Mesenchymal stem cell (in vitro differentiated cells and primary cell): ENCODE data around the gene WNT9A. TPM values are rescaled to one million over a fixed set of nuclear protein-coding genes. Genes with fewer than 3 reads are reported as not detected.

Source experiments
- DNase-seq: peaks from one replicate; pipeline ENCODE4 v3.0.0-alpha.2; 2013
- H2AFZ ChIP-seq: one replicate; pipeline ENCODE4 v1.6.1; 2013; ENCODE audit warnings: low read depth, mild to moderate bottlenecking, control low read depth, inconsistent platforms, low read length, moderate library complexity
- H2AK5ac ChIP-seq: 2 replicates; pipeline ENCODE4 v1.6.1; 2013; ENCODE audit warnings: low read length, moderate library complexity, mild to moderate bottlenecking, inconsistent platforms; ENCODE audit not compliant: severe bottlenecking
- H2BK120ac ChIP-seq: one replicate; pipeline ENCODE4 v1.6.1; 2013; ENCODE audit warnings: low read depth, mild to moderate bottlenecking, inconsistent platforms, low read length, moderate library complexity
- H2BK12ac ChIP-seq, 2 experiments: one replicate each; pipeline ENCODE4 v1.6.1; 2013; ENCODE audit warnings: inconsistent platforms in 2 of 2, low read length in 2 of 2, mild to moderate bottlenecking in 2 of 2, moderate library complexity in 2 of 2, control low read depth in 1 of 2
- H2BK15ac ChIP-seq: one replicate; pipeline ENCODE4 v1.6.1; 2013; ENCODE audit warnings: mild to moderate bottlenecking, low read depth, inconsistent platforms; ENCODE audit not compliant: poor library complexity, severe bottlenecking
- H2BK5ac ChIP-seq: 2 replicates; pipeline ENCODE4 v1.6.1; 2013; ENCODE audit warnings: low read depth, mild to moderate bottlenecking, low read length, control low read depth, inconsistent platforms; ENCODE audit not compliant: poor library complexity, severe bottlenecking
- H3K14ac ChIP-seq, 2 experiments: one replicate each; pipeline ENCODE4 v1.6.1; 2013; ENCODE audit warnings: inconsistent platforms in 2 of 2, low read length in 2 of 2, control low read depth in 1 of 2, mild to moderate bottlenecking in 1 of 2, moderate library complexity in 1 of 2
- H3K18ac ChIP-seq, 2 experiments: one replicate each; pipeline ENCODE4 v1.6.1; 2013; ENCODE audit warnings: inconsistent platforms in 2 of 2, low read length in 2 of 2, control low read depth in 1 of 2, low read depth in 1 of 2, mild to moderate bottlenecking in 1 of 2
- H3K23ac ChIP-seq, 2 experiments: one replicate each; pipeline ENCODE4 v1.6.1; 2013; ENCODE audit warnings: inconsistent platforms in 2 of 2, low read length in 2 of 2, mild to moderate bottlenecking in 2 of 2, moderate library complexity in 2 of 2, control low read depth in 1 of 2
- H3K27ac ChIP-seq: 2 replicates; pipeline ENCODE4 v1.5.1; 2013; ENCODE audit warnings: mild to moderate bottlenecking, moderate library complexity, low read length, control low read depth, inconsistent platforms; ENCODE audit not compliant: poor library complexity, severe bottlenecking
- H3K27me3 ChIP-seq, 2 experiments: 2 replicates each; pipeline versions ENCODE4 v1.6.1 to v1.7.0; 2013; ENCODE audit warnings: low read length in 2 of 2, mild to moderate bottlenecking in 2 of 2, moderate library complexity in 2 of 2, control low read depth in 1 of 2, inconsistent platforms in 1 of 2; ENCODE audit not compliant: control insufficient read depth in 1 of 2, insufficient read depth in 1 of 2
- H3K36me3 ChIP-seq, 2 experiments: 2 replicates each; pipeline versions ENCODE4 v1.6.1 to v1.7.0; 2013; ENCODE audit warnings: low read length in 2 of 2, control low read depth in 1 of 2, inconsistent platforms in 1 of 2, low read depth in 1 of 2, mild to moderate bottlenecking in 1 of 2; ENCODE audit not compliant: insufficient read depth in 2 of 2, control insufficient read depth in 1 of 2
- H3K4ac ChIP-seq, 2 experiments: one replicate each; pipeline ENCODE4 v1.6.1; 2013; ENCODE audit warnings: inconsistent platforms in 2 of 2, low read length in 2 of 2, mild to moderate bottlenecking in 2 of 2, moderate library complexity in 2 of 2, control low read depth in 1 of 2, low read depth in 1 of 2
- H3K4me1 ChIP-seq: 2 replicates; pipeline ENCODE4 v1.6.1; 2013; ENCODE audit warnings: low read depth, low read length, control low read depth; ENCODE audit not compliant: control insufficient read depth, insufficient read depth
- H3K4me2 ChIP-seq: 2 replicates; pipeline ENCODE4 v1.6.1; 2013; ENCODE audit warnings: low read length, mild to moderate bottlenecking, inconsistent platforms; ENCODE audit not compliant: poor library complexity, severe bottlenecking
- H3K4me3 ChIP-seq, 2 experiments: 2 replicates each; pipeline versions ENCODE4 v1.5.1 to v1.7.0; 2013; ENCODE audit warnings: low read length in 2 of 2, mild to moderate bottlenecking in 2 of 2, control low read depth in 1 of 2, low read depth in 1 of 2; ENCODE audit not compliant: insufficient read depth in 1 of 2
- H3K79me1 ChIP-seq: replicated peaks from 2 replicates; pipeline ENCODE4 v1.6.1; 2013; ENCODE audit warnings: mild to moderate bottlenecking, control low read depth, low read length, inconsistent platforms; ENCODE audit not compliant: poor library complexity, severe bottlenecking
- H3K9ac ChIP-seq: 2 replicates; pipeline ENCODE4 v1.7.0; 2013; ENCODE audit warnings: mild to moderate bottlenecking, low read length, moderate library complexity
- H3K9me3 ChIP-seq: 2 replicates; pipeline ENCODE4 v1.7.0; 2013; ENCODE audit warnings: mild to moderate bottlenecking, low read length; ENCODE audit not compliant: control insufficient read depth
- H4K8ac ChIP-seq: one replicate; pipeline ENCODE4 v1.6.1; 2013; ENCODE audit warnings: inconsistent platforms, mild to moderate bottlenecking, low read length, moderate library complexity
- H4K91ac ChIP-seq: one replicate; pipeline ENCODE4 v1.6.1; 2013; ENCODE audit warnings: mild to moderate bottlenecking, low read length, inconsistent platforms
- WGBS: methylation state at CpG from one replicate; pipeline ENCODE4 v1.1.7; 2013; ENCODE audit warnings: mixed read lengths; 5-methylcytosine and 5-hydroxymethylcytosine counted together
- polyA plus RNA-seq, 2 experiments: library from polyadenylated mRNA; stranded (reverse); fragments of 200-250 nt; gene quantifications; one replicate each; pipeline ENCODE4 v1.2.3, GENCODE V29; 2013

Gene WNT9A
- polyA plus RNA-seq (2013, experiment 1 of 2), result 0.12 TPM
- 0.12 TPM for polyA plus RNA-seq (2013, experiment 2 of 2)

- H3K9ac ChIP-seq, result peak within 1 kb of the TSS; percentile 81
- H3K4me2 ChIP-seq, result peak within 1 kb of the TSS; percentile 84
- H3K23ac ChIP-seq, result no peak within 1 kb of the TSS
- no peak within 1 kb of the TSS for H2BK120ac ChIP-seq
- H3K4me1 ChIP-seq, result peaks cover 38% of the 10 kb centered on the region
- peaks cover 14% of the 10 kb centered on the region for H3K79me1 ChIP-seq
- no peak within 1 kb of the TSS for H2BK15ac ChIP-seq
- H2BK5ac ChIP-seq, result no peak within 1 kb of the TSS
- no peaks in the 10 kb centered on the region for H3K9me3 ChIP-seq
- 0% methylated on average over 51 of the region's 120 CpGs for WGBS
- no peak within 1 kb of the TSS for H3K4ac ChIP-seq
- H3K14ac ChIP-seq, result no peak within 1 kb of the TSS
- H4K91ac ChIP-seq, result no peak within 1 kb of the TSS
- H2BK12ac ChIP-seq, result no peak within 1 kb of the TSS
- no peak within 1 kb of the TSS for H4K8ac ChIP-seq
- peak within 1 kb of the TSS; percentile 70 to 86 for H3K4me3 ChIP-seq
- H2AFZ ChIP-seq, result peak within 1 kb of the TSS; percentile 39
- peaks cover 0 to 10% of the 10 kb centered on the region in 2 experiments for H3K27me3 ChIP-seq
- DNase-seq, result peak; percentile 38
- peak within 1 kb of the TSS in 1 of 2 experiments; percentile 22 for H3K18ac ChIP-seq
- no peak within 1 kb of the TSS for H2AK5ac ChIP-seq
- H3K27ac ChIP-seq, result no peak within 1 kb of the TSS
- peaks cover 0 to 6% of the 10 kb centered on the region in 2 experiments for H3K36me3 ChIP-seq
These were observed at the start of gene WNT9A for GRCh38 chr1:227947676-227948492. Gene WNT9A, minus strand, starts transcription at chr1:227947932. Its CDS starts 45 bp downstream, at chr1:227947887.

GRCh38 chr1:227996187-227996950 is 48.6 kb upstream of the WNT9A start:
- H3K18ac ChIP-seq, result no peak overlapping the region
- WGBS, result no CpG with 5 or more reads among the region's 1 CpG
- no peak overlapping the region for H3K14ac ChIP-seq
- H3K9ac ChIP-seq, result no peak overlapping the region
- H3K23ac ChIP-seq, result no peak overlapping the region
- H3K4me1 ChIP-seq, result no peaks in the 10 kb centered on the region
- H3K9me3 ChIP-seq, result peaks cover 23% of the 10 kb centered on the region
- H2BK12ac ChIP-seq, result no peak overlapping the region
- H2AFZ ChIP-seq, result no peak overlapping the region
- peaks cover 15 to 29% of the 10 kb centered on the region in 2 experiments for H3K27me3 ChIP-seq
- no peak overlapping the region for H3K4me2 ChIP-seq
- no peaks in the 10 kb centered on the region for H3K79me1 ChIP-seq
- no peak overlapping the region for H2BK5ac ChIP-seq
- no peak overlapping the region for H2BK120ac ChIP-seq
- no peak overlapping the region for H2BK15ac ChIP-seq
- no peak overlapping the region for H4K91ac ChIP-seq
- H3K27ac ChIP-seq, result no peak overlapping the region
- no peak overlapping the region for H3K4ac ChIP-seq
- no peak overlapping the region for H3K4me3 ChIP-seq
- no peaks in the 10 kb centered on the region for H3K36me3 ChIP-seq
- no peak overlapping the region for H4K8ac ChIP-seq
- DNase-seq, result no peak
- H2AK5ac ChIP-seq, result no peak overlapping the region

GRCh38 chr1:227994632-227995300 is 47.0 kb upstream of the WNT9A start:
- 59% methylated on average over 5 of the region's 7 CpGs for WGBS
- Histone ChIP-seq H3K23ac (no peak overlapping the region), H3K4ac (no peak overlapping the region), H2BK120ac (no peak overlapping the region), H2BK15ac (no peak overlapping the region), H3K36me3 (no peaks in the 10 kb centered on the region), H3K9ac (no peak overlapping the region), H2AK5ac (no peak overlapping the region), H2AFZ (no peak overlapping the region), H2BK5ac (no peak overlapping the region), H3K14ac (no peak overlapping the region), H4K8ac (no peak overlapping the region), H2BK12ac (no peak overlapping the region), H3K4me1 (no peaks in the 10 kb centered on the region), H3K9me3 (peaks cover 30% of the 10 kb centered on the region), H3K4me3 (no peak overlapping the region), H4K91ac (no peak overlapping the region), H3K27ac (no peak overlapping the region), H3K27me3 (peaks cover 4 to 14% of the 10 kb centered on the region in 2 experiments), H3K18ac (no peak overlapping the region), H3K4me2 (no peak overlapping the region), H3K79me1 (no peaks in the 10 kb centered on the region)
- DNase-seq, result no peak
